K562 (cell line): ENCODE measurements around the gene SNCB. TPM values are rescaled to one million over a fixed set of nuclear protein-coding genes. Genes with fewer than 3 reads are reported as not detected.
A peak's percentile ranks its signal among the peaks of the same experiment; 100 is the strongest.

Experiments used
- CCAR2 ChIP-seq: fragments of 200-400 bp; formaldehyde crosslinking; IDR thresholded peaks from 2 replicates; pipeline ENCODE4 v1.6.1; 2017; ENCODE audit warnings: mild to moderate bottlenecking, low read depth, low read length
- CHD1 ChIP-seq: fragments of 200-600 bp; sonication (generic); IDR thresholded peaks from one replicate; pipeline ENCODE4 v1.6.1; 2012; ENCODE audit warnings: mild to moderate bottlenecking, moderate library complexity, low read length, inconsistent platforms
- DDX20 ChIP-seq: fragments of 450-650 bp; IDR thresholded peaks from 2 replicates; pipeline ENCODE4 v1.6.1; 2016; ENCODE audit warnings: missing genetic modification characterization, low read depth, mild to moderate bottlenecking, missing compliant biosample characterization, moderate library complexity
- NCOA2 ChIP-seq, 2 experiments: fragments of 450-650 bp; IDR thresholded peaks; 2 replicates each; pipeline ENCODE4 v1.6.1; 2018; ENCODE audit warnings: mild to moderate bottlenecking in 2 of 2, moderate library complexity in 1 of 2; ENCODE audit not compliant: partially characterized antibody in 2 of 2
- SIN3B ChIP-seq: fragments of 450-650 bp; IDR thresholded peaks from 2 replicates; pipeline ENCODE4 v1.6.1; 2017; ENCODE audit warnings: low read depth, mild to moderate bottlenecking, moderate library complexity
- SMC3 ChIP-seq: conservative IDR thresholded peaks from 2 replicates; pipeline ENCODE4 v1.6.1; 2011; ENCODE audit warnings: low read depth, low read length, improper control_type of control experiment; ENCODE audit not compliant: insufficient read depth
- ZNF316 ChIP-seq: fragments of 450-650 bp; IDR thresholded peaks from 2 replicates; pipeline ENCODE4 v1.6.1; 2016
- polyA plus RNA-seq, 8 experiments: library from polyadenylated mRNA; depleted of rRNA in 4 of 8; stranded (reverse) in 5 of 8; unstranded in 3 of 8; fragments of >200 nt; fragmentation: Nextera tagmentation in 2 of 8; fragmentation: Illumina TruSeq in 1 of 8; extraction: Ambion mirVana in 2 of 8; extraction: Trizol in 1 of 8; gene quantifications; 2 replicates each; pipeline versions ENCODE4 v1.2.1 to v1.2.3, GENCODE V29; 2011 to 2014; ENCODE audit warnings: inconsistent platforms in 1 of 8, missing spikeins in 1 of 8
- total RNA-seq, 7 experiments: library from RNA; depleted of rRNA in 6 of 7; stranded (reverse); fragments of >200 nt in 6 of 7; fragmentation: Illumina TruSeq in 2 of 7; extraction: Trizol in 2 of 7; gene quantifications; 2 replicates each; pipeline versions ENCODE4 v1.2.1 to v1.2.3, GENCODE V29; 2011 to 2021; ENCODE audit warnings: low replicate concordance in 1 of 7
- TF ChIP-seq, protein P1 (sequence below): sonication (generic); formaldehyde crosslinking; IDR thresholded peaks from 2 replicates; pipeline ENCODE4 v1.8.0; 2022; ENCODE audit warnings: mild to moderate bottlenecking, missing genetic modification reagents
- TF ChIP-seq, protein P2 (sequence below), 3 experiments: fragments of 200-800 bp in 1 of 3; fragments of 250-450 bp in 1 of 3; fragments of 450-650 bp in 1 of 3; sonication (Bioruptor Pico) in 1 of 3; sonication (Bioruptor generic) in 1 of 3; formaldehyde crosslinking in 1 of 3; IDR thresholded peaks; 2 replicates each; pipeline versions ENCODE4 v1.6.1 to v1.8.0; 2016 to 2022; ENCODE audit warnings: mild to moderate bottlenecking in 2 of 3, missing genetic modification characterization in 2 of 3, missing compliant biosample characterization in 1 of 3, moderate library complexity in 1 of 3
- TF ChIP-seq, protein P3 (sequence below), 3 experiments: fragments of 200-800 bp in 1 of 3; sonication (Bioruptor generic) in 1 of 3; sonication (generic) in 1 of 3; formaldehyde crosslinking in 1 of 3; IDR thresholded peaks; 2 replicates each; pipeline versions ENCODE4 v1.6.1 to v1.8.0; 2016 to 2022; ENCODE audit warnings: mild to moderate bottlenecking in 2 of 3, missing compliant biosample characterization in 2 of 3, missing genetic modification characterization in 2 of 3, missing genetic modification reagents in 1 of 3
- TF ChIP-seq, protein P4 (sequence below), 2 experiments: fragments of 450-650 bp; formaldehyde crosslinking in 1 of 2; IDR thresholded peaks; 2 replicates each; pipeline versions ENCODE4 v1.4.0 to v1.6.1; 2014 to 2020; ENCODE audit warnings: mild to moderate bottlenecking in 2 of 2, borderline replicate concordance in 1 of 2, low read depth in 1 of 2

Gene SNCB
- total and polyA plus RNA-seq, 9 of the 15 experiments (the other 6 are each of a cell fraction or from before 2014, with no cell fraction given), result not detected

DNA sequence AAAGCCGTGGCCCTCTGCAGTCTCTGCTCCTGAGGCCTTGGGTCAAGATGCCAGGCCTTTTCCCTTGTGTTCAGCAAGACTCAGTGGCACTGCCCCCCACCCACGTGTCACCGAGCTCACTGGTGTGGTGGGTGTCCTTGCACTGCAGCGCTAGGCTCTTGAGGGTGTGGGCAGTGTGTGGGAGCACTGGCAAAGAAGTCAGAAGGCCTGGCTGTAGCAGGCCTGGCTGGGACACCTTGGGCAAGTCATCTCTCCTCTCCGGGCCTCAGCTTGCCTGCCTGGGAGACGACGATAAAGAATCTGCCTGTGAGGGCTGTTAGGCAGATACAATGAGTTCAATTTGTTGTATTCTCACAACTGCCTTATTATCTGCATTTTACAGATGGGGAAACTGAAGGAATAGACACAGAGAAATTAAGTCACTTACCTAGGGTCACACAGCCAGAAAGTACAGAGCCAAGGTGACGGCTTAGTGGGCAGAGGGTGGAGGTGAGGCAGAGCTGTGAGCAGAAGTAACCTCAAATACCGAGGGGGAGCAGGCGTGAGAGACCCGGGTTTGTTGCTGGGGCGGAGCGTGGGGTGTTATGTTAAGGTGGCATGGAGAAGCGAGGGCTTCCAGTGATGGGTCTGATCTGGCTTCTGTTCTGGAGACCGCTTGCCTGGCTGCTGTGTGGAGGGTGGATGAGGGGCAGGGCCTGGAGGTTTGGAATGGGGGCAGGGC, 18.3 kb upstream of the SNCB start (continued):
- TF ChIP-seq, protein P1, sequence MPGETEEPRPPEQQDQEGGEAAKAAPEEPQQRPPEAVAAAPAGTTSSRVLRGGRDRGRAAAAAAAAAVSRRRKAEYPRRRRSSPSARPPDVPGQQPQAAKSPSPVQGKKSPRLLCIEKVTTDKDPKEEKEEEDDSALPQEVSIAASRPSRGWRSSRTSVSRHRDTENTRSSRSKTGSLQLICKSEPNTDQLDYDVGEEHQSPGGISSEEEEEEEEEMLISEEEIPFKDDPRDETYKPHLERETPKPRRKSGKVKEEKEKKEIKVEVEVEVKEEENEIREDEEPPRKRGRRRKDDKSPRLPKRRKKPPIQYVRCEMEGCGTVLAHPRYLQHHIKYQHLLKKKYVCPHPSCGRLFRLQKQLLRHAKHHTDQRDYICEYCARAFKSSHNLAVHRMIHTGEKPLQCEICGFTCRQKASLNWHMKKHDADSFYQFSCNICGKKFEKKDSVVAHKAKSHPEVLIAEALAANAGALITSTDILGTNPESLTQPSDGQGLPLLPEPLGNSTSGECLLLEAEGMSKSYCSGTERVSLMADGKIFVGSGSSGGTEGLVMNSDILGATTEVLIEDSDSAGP, result no peak
- 0 out of 2 replicates have a peak, but pooled peaks have one; percentile 28 for TF ChIP-seq ZNF316
- no peak for TF ChIP-seq CCAR2
- no peak for TF ChIP-seq SIN3B
- TF ChIP-seq, protein P2, sequence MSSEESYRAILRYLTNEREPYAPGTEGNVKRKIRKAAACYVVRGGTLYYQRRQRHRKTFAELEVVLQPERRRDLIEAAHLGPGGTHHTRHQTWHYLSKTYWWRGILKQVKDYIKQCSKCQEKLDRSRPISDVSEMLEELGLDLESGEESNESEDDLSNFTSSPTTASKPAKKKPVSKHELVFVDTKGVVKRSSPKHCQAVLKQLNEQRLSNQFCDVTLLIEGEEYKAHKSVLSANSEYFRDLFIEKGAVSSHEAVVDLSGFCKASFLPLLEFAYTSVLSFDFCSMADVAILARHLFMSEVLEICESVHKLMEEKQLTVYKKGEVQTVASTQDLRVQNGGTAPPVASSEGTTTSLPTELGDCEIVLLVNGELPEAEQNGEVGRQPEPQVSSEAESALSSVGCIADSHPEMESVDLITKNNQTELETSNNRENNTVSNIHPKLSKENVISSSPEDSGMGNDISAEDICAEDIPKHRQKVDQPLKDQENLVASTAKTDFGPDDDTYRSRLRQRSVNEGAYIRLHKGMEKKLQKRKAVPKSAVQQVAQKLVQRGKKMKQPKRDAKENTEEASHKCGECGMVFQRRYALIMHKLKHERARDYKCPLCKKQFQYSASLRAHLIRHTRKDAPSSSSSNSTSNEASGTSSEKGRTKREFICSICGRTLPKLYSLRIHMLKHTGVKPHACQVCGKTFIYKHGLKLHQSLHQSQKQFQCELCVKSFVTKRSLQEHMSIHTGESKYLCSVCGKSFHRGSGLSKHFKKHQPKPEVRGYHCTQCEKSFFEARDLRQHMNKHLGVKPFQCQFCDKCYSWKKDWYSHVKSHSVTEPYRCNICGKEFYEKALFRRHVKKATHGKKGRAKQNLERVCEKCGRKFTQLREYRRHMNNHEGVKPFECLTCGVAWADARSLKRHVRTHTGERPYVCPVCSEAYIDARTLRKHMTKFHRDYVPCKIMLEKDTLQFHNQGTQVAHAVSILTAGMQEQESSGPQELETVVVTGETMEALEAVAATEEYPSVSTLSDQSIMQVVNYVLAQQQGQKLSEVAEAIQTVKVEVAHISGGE (CRISPR knock-in tag; IDR thresholded peaks at IDR 0.05), result no peak
- TF ChIP-seq SMC3, result no peak
- TF ChIP-seq, protein P3, sequence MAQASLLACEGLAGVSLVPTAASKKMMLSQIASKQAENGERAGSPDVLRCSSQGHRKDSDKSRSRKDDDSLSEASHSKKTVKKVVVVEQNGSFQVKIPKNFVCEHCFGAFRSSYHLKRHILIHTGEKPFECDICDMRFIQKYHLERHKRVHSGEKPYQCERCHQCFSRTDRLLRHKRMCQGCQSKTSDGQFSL (CRISPR knock-in tag; IDR thresholded peaks at IDR 0.05), result no peak
- TF ChIP-seq, protein P3 (tag; IDR thresholded peaks at IDR 0.05), result no peak
- TF ChIP-seq CHD1, result no peak
- no peak for TF ChIP-seq NCOA2 (IDR thresholded peaks at IDR 0.05; ENCODE audit: partially characterized antibody in 2 of 2)
- TF ChIP-seq DDX20 (tag), result no peak
- TF ChIP-seq, protein P4, sequence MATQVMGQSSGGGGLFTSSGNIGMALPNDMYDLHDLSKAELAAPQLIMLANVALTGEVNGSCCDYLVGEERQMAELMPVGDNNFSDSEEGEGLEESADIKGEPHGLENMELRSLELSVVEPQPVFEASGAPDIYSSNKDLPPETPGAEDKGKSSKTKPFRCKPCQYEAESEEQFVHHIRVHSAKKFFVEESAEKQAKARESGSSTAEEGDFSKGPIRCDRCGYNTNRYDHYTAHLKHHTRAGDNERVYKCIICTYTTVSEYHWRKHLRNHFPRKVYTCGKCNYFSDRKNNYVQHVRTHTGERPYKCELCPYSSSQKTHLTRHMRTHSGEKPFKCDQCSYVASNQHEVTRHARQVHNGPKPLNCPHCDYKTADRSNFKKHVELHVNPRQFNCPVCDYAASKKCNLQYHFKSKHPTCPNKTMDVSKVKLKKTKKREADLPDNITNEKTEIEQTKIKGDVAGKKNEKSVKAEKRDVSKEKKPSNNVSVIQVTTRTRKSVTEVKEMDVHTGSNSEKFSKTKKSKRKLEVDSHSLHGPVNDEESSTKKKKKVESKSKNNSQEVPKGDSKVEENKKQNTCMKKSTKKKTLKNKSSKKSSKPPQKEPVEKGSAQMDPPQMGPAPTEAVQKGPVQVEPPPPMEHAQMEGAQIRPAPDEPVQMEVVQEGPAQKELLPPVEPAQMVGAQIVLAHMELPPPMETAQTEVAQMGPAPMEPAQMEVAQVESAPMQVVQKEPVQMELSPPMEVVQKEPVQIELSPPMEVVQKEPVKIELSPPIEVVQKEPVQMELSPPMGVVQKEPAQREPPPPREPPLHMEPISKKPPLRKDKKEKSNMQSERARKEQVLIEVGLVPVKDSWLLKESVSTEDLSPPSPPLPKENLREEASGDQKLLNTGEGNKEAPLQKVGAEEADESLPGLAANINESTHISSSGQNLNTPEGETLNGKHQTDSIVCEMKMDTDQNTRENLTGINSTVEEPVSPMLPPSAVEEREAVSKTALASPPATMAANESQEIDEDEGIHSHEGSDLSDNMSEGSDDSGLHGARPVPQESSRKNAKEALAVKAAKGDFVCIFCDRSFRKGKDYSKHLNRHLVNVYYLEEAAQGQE (IDR thresholded peaks at IDR 0.05; ENCODE audit: borderline replicate concordance), result no peak
- TF ChIP-seq, protein P4 (CRISPR knock-in tag; IDR thresholded peaks at IDR 0.05; ENCODE audit: low read depth), result no peak
